Neural cell (in vitro differentiated cells): Measurements from ENCODE around the gene FMN2.

Source experiments
- CTCF ChIP-seq: fragments of 450-650 bp; IDR thresholded peaks from 2 replicates; pipeline ENCODE4 v1.5.1; 2014; ENCODE audit warnings: antibody characterized with exemption, mild to moderate bottlenecking, moderate library complexity; ENCODE audit not compliant: poor library complexity, severe bottlenecking
- EZH2 ChIP-seq: fragments of 200-600, 300-800 bp; shearing (Covaris generic), sonication (generic); IDR thresholded peaks from 2 replicates; pipeline ENCODE4 v1.6.1; 2014; ENCODE audit warnings: antibody characterized with exemption, low read length, borderline replicate concordance, mild to moderate bottlenecking; ENCODE audit not compliant: insufficient read depth, poor library complexity, severe bottlenecking
- MXI1 ChIP-seq: fragments of 450-650 bp; conservative IDR thresholded peaks from 2 replicates; pipeline ENCODE4 v1.6.1; 2014; ENCODE audit warnings: antibody characterized with exemption, mild to moderate bottlenecking; ENCODE audit not compliant: poor library complexity, severe bottlenecking
- POLR2AphosphoS5 ChIP-seq: IDR thresholded peaks from 2 replicates; pipeline ENCODE4 v1.6.1; 2012
- RAD21 ChIP-seq: fragments of 450-650 bp; conservative IDR thresholded peaks from 2 replicates; pipeline ENCODE4 v1.6.1; 2014; ENCODE audit warnings: antibody characterized with exemption, mild to moderate bottlenecking, moderate library complexity
- REST ChIP-seq: IDR thresholded peaks from 2 replicates; pipeline ENCODE4 v1.6.1; 2012; ENCODE audit warnings: borderline replicate concordance
- SMC3 ChIP-seq: fragments of 450-650 bp; conservative IDR thresholded peaks from 2 replicates; pipeline ENCODE4 v1.6.1; 2014; ENCODE audit warnings: antibody characterized with exemption, mild to moderate bottlenecking, moderate library complexity; ENCODE audit not compliant: poor library complexity
- TAF1 ChIP-seq: IDR thresholded peaks from 2 replicates; pipeline ENCODE4 v1.6.1; 2012; ENCODE audit warnings: low read depth

GRCh38 chr1:240090957-240091600 lies 604 bp upstream of the FMN2 start:
- TF ChIP-seq TAF1, result no peak
- no peak for TF ChIP-seq CTCF
- no peak for TF ChIP-seq POLR2AphosphoS5
- TF ChIP-seq RAD21, result no peak
- no peak for TF ChIP-seq MXI1
- TF ChIP-seq EZH2, result no peak
- no peak for TF ChIP-seq SMC3
- TF ChIP-seq REST, result no peak
